ENCODE results near the gene DCTN3.

The DCTN3 gene

GRCh38 chr9:34659592-34660253, 39.4 kb upstream of the DCTN3 start:
- TF ChIP-seq, protein P1, sequence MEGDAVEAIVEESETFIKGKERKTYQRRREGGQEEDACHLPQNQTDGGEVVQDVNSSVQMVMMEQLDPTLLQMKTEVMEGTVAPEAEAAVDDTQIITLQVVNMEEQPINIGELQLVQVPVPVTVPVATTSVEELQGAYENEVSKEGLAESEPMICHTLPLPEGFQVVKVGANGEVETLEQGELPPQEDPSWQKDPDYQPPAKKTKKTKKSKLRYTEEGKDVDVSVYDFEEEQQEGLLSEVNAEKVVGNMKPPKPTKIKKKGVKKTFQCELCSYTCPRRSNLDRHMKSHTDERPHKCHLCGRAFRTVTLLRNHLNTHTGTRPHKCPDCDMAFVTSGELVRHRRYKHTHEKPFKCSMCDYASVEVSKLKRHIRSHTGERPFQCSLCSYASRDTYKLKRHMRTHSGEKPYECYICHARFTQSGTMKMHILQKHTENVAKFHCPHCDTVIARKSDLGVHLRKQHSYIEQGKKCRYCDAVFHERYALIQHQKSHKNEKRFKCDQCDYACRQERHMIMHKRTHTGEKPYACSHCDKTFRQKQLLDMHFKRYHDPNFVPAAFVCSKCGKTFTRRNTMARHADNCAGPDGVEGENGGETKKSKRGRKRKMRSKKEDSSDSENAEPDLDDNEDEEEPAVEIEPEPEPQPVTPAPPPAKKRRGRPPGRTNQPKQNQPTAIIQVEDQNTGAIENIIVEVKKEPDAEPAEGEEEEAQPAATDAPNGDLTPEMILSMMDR (IDR thresholded peaks at IDR 0.05; ENCODE audit: low read depth, low read length): no peak
- H3K4me3 ChIP-seq (ENCODE audit: low read depth, low read length): no peak overlapping the region

GRCh38 chr9:34658461-34658860, 38.2 kb upstream of the DCTN3 start:
- no peak overlapping the region for H3K4me3 ChIP-seq (ENCODE audit: low read depth, low read length)
- TF ChIP-seq, protein P1 (IDR thresholded peaks at IDR 0.05; ENCODE audit: low read depth, low read length): no peak

- no peak overlapping the region for H3K4me3 ChIP-seq (ENCODE audit: low read depth, low read length)
- TF ChIP-seq, protein P1 (IDR thresholded peaks at IDR 0.05; ENCODE audit: low read depth, low read length): no peak
These were observed 36.7 kb upstream of the DCTN3 start for GRCh38 chr9:34656992-34657391.

GRCh38 chr9:34655394-34655793, 35.1 kb upstream of the DCTN3 start:
- H3K4me3 ChIP-seq (ENCODE audit: low read depth, low read length): no peak overlapping the region
- TF ChIP-seq, protein P1 (IDR thresholded peaks at IDR 0.05; ENCODE audit: low read depth, low read length): no peak

- TF ChIP-seq, protein P1 (IDR thresholded peaks at IDR 0.05; ENCODE audit: low read depth, low read length): no peak
- no peak overlapping the region for H3K4me3 ChIP-seq (ENCODE audit: low read depth, low read length)
These were observed 34.2 kb upstream of the DCTN3 start for GRCh38 chr9:34654323-34655051.

DNA sequence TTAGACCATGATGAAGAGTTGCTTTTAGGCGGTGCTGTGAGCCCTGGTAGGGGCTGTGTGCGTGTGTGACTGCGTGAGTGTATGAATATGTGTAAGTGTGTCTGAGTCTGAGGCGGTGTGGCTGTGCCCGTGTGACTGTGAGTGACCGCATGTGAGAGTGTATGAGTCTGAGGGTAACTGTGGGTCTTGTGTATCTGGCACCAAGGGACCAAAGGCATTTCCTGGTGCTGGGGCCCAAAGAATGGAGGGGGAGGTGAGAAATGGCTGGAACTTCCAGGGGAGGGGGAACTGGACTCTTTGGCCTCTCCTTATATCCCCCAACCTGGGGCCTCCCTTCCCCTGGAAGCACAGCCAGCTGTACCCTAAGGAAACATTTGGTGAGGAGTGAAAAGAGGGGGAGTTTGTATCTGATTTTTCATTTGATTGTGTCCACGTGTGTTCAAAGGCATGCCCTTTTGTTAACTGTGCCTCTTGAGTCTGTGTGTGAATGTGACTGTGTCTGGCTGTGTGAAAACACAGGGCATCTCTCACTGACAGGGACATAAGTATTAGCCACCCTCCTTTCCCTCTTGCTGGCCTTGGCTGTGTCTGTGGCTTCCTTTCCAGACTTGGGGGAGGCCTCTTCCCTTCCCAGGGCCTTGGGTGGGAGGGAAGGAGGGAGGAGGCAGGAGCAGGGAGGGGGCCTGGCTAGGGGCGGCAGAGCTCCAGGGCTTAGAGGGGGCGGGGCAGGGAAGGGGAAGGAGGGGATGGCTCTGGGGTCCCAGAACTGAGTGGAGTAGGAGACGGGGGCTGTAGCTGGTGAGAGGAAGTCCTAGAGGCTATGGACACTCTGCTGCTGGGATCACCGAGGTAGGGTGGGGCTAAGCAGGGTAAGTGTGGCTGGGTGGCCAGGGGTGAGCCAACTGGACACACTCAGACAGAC, 33.1 kb upstream of the DCTN3 start:
- TF ChIP-seq, protein P1 (IDR thresholded peaks at IDR 0.05; ENCODE audit: low read depth, low read length): no peak
- H3K4me3 ChIP-seq (ENCODE audit: low read depth, low read length): no peak overlapping the region
